Activated naive CD8-positive, alpha-beta T cell treated with anti-CD3 and anti-CD28 coated beads, Interleukin-2, amount 10 ng/mL, durations not matched to agents 7 days and 5 days (primary cell): Measurements from ENCODE around the gene CREB3L2. TPM values are rescaled to one million over a fixed set of nuclear protein-coding genes. Genes with fewer than 3 reads are reported as not detected.

ENCODE experiments used
- ATAC-seq: fragments of 150-1000 bp; cut with Tn5 transposase; one replicate; pipeline ENCODE4 v1.10.0; 2021; ENCODE audit warnings: low read depth, moderate library complexity
- POLR2A ChIA-PET: fragments of 350-600 bp; sonication (Branson Sonifier 250); formaldehyde crosslinking; loops from one replicate; lab custom pipeline; 2021; ENCODE audit warnings: antibody characterized with exemption; lab: Charles Lee
- DNase-seq: peaks from one replicate; pipeline ENCODE4 v3.0.0; 2021
- H3K27ac Mint-ChIP-seq: one replicate; pipeline ENCODE4 v1.8.0; 2022; ENCODE audit warnings: mild to moderate bottlenecking, mixed read lengths
- H3K27me3 Mint-ChIP-seq: one replicate; pipeline ENCODE4 v1.8.0; 2022; ENCODE audit warnings: mild to moderate bottlenecking, moderate library complexity, mixed read lengths
- H3K36me3 Mint-ChIP-seq: one replicate; pipeline ENCODE4 v1.8.0; 2021; ENCODE audit warnings: mild to moderate bottlenecking, mixed read lengths
- H3K4me1 Mint-ChIP-seq: one replicate; pipeline ENCODE4 v1.8.0; 2021; ENCODE audit warnings: mixed read lengths
- H3K4me3 Mint-ChIP-seq: one replicate; pipeline ENCODE4 v1.8.0; 2022; ENCODE audit warnings: mild to moderate bottlenecking, moderate library complexity, mixed read lengths
- H3K9me3 Mint-ChIP-seq: one replicate; pipeline ENCODE4 v1.8.0; 2021; ENCODE audit warnings: mixed read lengths
- total RNA-seq, 2 experiments: library from RNA; stranded (reverse); gene quantifications; one replicate each; pipeline ENCODE4 v1.2.3, GENCODE V29; 2021

Gene CREB3L2
- total RNA-seq, 2 experiments from 2014 or later: 20.6 to 25.4 TPM

- H3K27me3 Mint-ChIP-seq: no peaks in the 10 kb centered on the region
- H3K9me3 Mint-ChIP-seq: no peaks in the 10 kb centered on the region
- peaks cover 27% of the 10 kb centered on the region for H3K36me3 Mint-ChIP-seq
- no peak for ATAC-seq
- DNase-seq: no peak
- no peak overlapping the region for H3K27ac Mint-ChIP-seq
- POLR2A ChIA-PET: no interaction called here
- H3K4me1 Mint-ChIP-seq: peaks cover 4% of the 10 kb centered on the region
- no peak overlapping the region for H3K4me3 Mint-ChIP-seq
Measured at GRCh38 chr7:137877027-137877675, 124.7 kb downstream of the CREB3L2 start.

- Mint-ChIP-seq H3K4me3 (no peak overlapping the region), H3K36me3 (peaks cover 21% of the 10 kb centered on the region), H3K9me3 (no peaks in the 10 kb centered on the region), H3K4me1 (peaks cover 4% of the 10 kb centered on the region), H3K27ac (no peak overlapping the region), H3K27me3 (no peaks in the 10 kb centered on the region)
- POLR2A ChIA-PET: no interaction called here
- ATAC-seq (no peak), DNase-seq (no peak)
Measured at GRCh38 chr7:137875746-137876145, 126.1 kb downstream of the CREB3L2 start.

GRCh38 chr7:137873979-137874777 lies 127.7 kb downstream of the CREB3L2 start:
- Mint-ChIP-seq H3K4me3 (no peak overlapping the region), H3K9me3 (no peaks in the 10 kb centered on the region), H3K4me1 (peaks cover 4% of the 10 kb centered on the region), H3K36me3 (peaks cover 14% of the 10 kb centered on the region), H3K27me3 (no peaks in the 10 kb centered on the region), H3K27ac (no peak overlapping the region)
- POLR2A ChIA-PET: no interaction called here
- no peak for DNase-seq
- ATAC-seq: no peak

GRCh38 chr7:137873524-137873923 lies 128.4 kb downstream of the CREB3L2 start:
- ATAC-seq (no peak), DNase-seq (no peak)
- POLR2A ChIA-PET: no interaction called here
- H3K36me3 Mint-ChIP-seq: peaks cover 11% of the 10 kb centered on the region
- H3K9me3 Mint-ChIP-seq: no peaks in the 10 kb centered on the region
- H3K4me1 Mint-ChIP-seq: peaks cover 3% of the 10 kb centered on the region
- H3K4me3 Mint-ChIP-seq: no peak overlapping the region
- H3K27me3 Mint-ChIP-seq: no peaks in the 10 kb centered on the region
- H3K27ac Mint-ChIP-seq: no peak overlapping the region

- POLR2A ChIA-PET: no interaction called here
- Mint-ChIP-seq H3K9me3 (peaks cover 1% of the 10 kb centered on the region), H3K4me3 (no peak overlapping the region), H3K36me3 (peaks cover 9% of the 10 kb centered on the region), H3K27me3 (no peaks in the 10 kb centered on the region), H3K4me1 (peaks cover 3% of the 10 kb centered on the region), H3K27ac (no peak overlapping the region)
- ATAC-seq (no peak), DNase-seq (no peak)
Measured at GRCh38 chr7:137871170-137871915, 130.5 kb downstream of the CREB3L2 start.

- peaks cover 11% of the 10 kb centered on the region for H3K36me3 Mint-ChIP-seq
- H3K27me3 Mint-ChIP-seq: no peaks in the 10 kb centered on the region
- POLR2A ChIA-PET: no interaction called here
- H3K9me3 Mint-ChIP-seq: peaks cover 4% of the 10 kb centered on the region
- H3K4me3 Mint-ChIP-seq: no peak overlapping the region
- DNase-seq (no peak), ATAC-seq (no peak)
- H3K27ac Mint-ChIP-seq: no peak overlapping the region
- H3K4me1 Mint-ChIP-seq: peaks cover 3% of the 10 kb centered on the region
Measured at GRCh38 chr7:137870684-137871083, 131.2 kb downstream of the CREB3L2 start.

- Mint-ChIP-seq H3K36me3 (peaks cover 13% of the 10 kb centered on the region), H3K9me3 (peaks cover 7% of the 10 kb centered on the region), H3K4me1 (peaks cover 3% of the 10 kb centered on the region), H3K4me3 (no peak overlapping the region), H3K27ac (no peak overlapping the region), H3K27me3 (no peaks in the 10 kb centered on the region)
- DNase-seq (no peak), ATAC-seq (no peak)
- POLR2A ChIA-PET: no interaction called here
Measured at GRCh38 chr7:137870078-137870477, 131.8 kb downstream of the CREB3L2 start.

GRCh38 chr7:137869260-137869659 lies 132.6 kb downstream of the CREB3L2 start:
- H3K4me1 Mint-ChIP-seq: peaks cover 3% of the 10 kb centered on the region
- H3K4me3 Mint-ChIP-seq: no peak overlapping the region
- H3K27me3 Mint-ChIP-seq: no peaks in the 10 kb centered on the region
- H3K27ac Mint-ChIP-seq: no peak overlapping the region
- ATAC-seq (no peak), DNase-seq (no peak)
- H3K36me3 Mint-ChIP-seq: peaks cover 16% of the 10 kb centered on the region
- POLR2A ChIA-PET: no interaction called here
- peaks cover 7% of the 10 kb centered on the region for H3K9me3 Mint-ChIP-seq

- ATAC-seq (no peak), DNase-seq (no peak)
- Mint-ChIP-seq H3K27ac (no peak overlapping the region), H3K36me3 (peaks cover 16% of the 10 kb centered on the region), H3K9me3 (peaks cover 7% of the 10 kb centered on the region), H3K4me3 (no peak overlapping the region), H3K4me1 (peaks cover 3% of the 10 kb centered on the region), H3K27me3 (no peaks in the 10 kb centered on the region)
- POLR2A ChIA-PET: no interaction called here
Measured at GRCh38 chr7:137867289-137867688, 134.6 kb downstream of the CREB3L2 start.

GRCh38 chr7:137865764-137866163 lies 136.1 kb downstream of the CREB3L2 start:
- Mint-ChIP-seq H3K4me1 (peaks cover 3% of the 10 kb centered on the region), H3K27ac (no peak overlapping the region), H3K9me3 (peaks cover 7% of the 10 kb centered on the region), H3K27me3 (no peaks in the 10 kb centered on the region), H3K36me3 (peaks cover 16% of the 10 kb centered on the region), H3K4me3 (no peak overlapping the region)
- no peak for ATAC-seq
- POLR2A ChIA-PET: no interaction called here
- DNase-seq: no peak

- H3K27ac Mint-ChIP-seq: no peak overlapping the region
- H3K4me3 Mint-ChIP-seq: no peak overlapping the region
- H3K4me1 Mint-ChIP-seq: no peaks in the 10 kb centered on the region
- ATAC-seq (no peak), DNase-seq (no peak)
- peaks cover 7% of the 10 kb centered on the region for H3K9me3 Mint-ChIP-seq
- H3K36me3 Mint-ChIP-seq: peaks cover 16% of the 10 kb centered on the region
- peaks cover 3% of the 10 kb centered on the region for H3K27me3 Mint-ChIP-seq
- POLR2A ChIA-PET: no interaction called here
Measured at GRCh38 chr7:137862964-137863363, 138.9 kb downstream of the CREB3L2 start.

GRCh38 chr7:137862358-137862757 lies 139.5 kb downstream of the CREB3L2 start:
- no peak overlapping the region for H3K27ac Mint-ChIP-seq
- POLR2A ChIA-PET: no interaction called here
- H3K4me1 Mint-ChIP-seq: no peaks in the 10 kb centered on the region
- DNase-seq (no peak), ATAC-seq (no peak)
- H3K36me3 Mint-ChIP-seq: peaks cover 16% of the 10 kb centered on the region
- peaks cover 7% of the 10 kb centered on the region for H3K9me3 Mint-ChIP-seq
- peaks cover 3% of the 10 kb centered on the region for H3K27me3 Mint-ChIP-seq
- no peak overlapping the region for H3K4me3 Mint-ChIP-seq

- POLR2A ChIA-PET: no interaction called here
Measured at GRCh38 chr7:137860542-137860941, 141.3 kb downstream of the CREB3L2 start.

More at GRCh38 chr7:137860542-137860941, 141.3 kb downstream of the CREB3L2 start:
- H3K27me3 Mint-ChIP-seq: peaks cover 3% of the 10 kb centered on the region
- no peak for ATAC-seq
- no peak overlapping the region for H3K27ac Mint-ChIP-seq
- no peak overlapping the region for H3K4me3 Mint-ChIP-seq
- H3K4me1 Mint-ChIP-seq: no peaks in the 10 kb centered on the region
- DNase-seq: no peak
- peaks cover 3% of the 10 kb centered on the region for H3K9me3 Mint-ChIP-seq
- peaks cover 9% of the 10 kb centered on the region for H3K36me3 Mint-ChIP-seq
